B cell (primary cell): ENCODE results near the gene DTHD1. TPM values are rescaled to one million over a fixed set of nuclear protein-coding genes. Genes with fewer than 3 reads are reported as not detected.

ENCODE experiments used
- ATAC-seq: fragments of 200-7000 bp; cut with Tn5 transposase; one replicate; pipeline ENCODE4 v1.10.0; 2021; ENCODE audit warnings: low read depth, mild to moderate bottlenecking, moderate number of reproducible peaks, moderate library complexity
- CTCF ChIA-PET: fragments of 350-600 bp; sonication (Branson Sonifier 250); formaldehyde crosslinking; loops from one replicate; lab custom pipeline; 2021; ENCODE audit warnings: antibody characterized with exemption, inconsistent platforms; lab: Charles Lee
- POLR2A ChIA-PET: fragments of 350-600 bp; sonication (Branson Sonifier 250); formaldehyde crosslinking; loops from one replicate; lab custom pipeline; 2021; ENCODE audit warnings: antibody characterized with exemption; lab: Charles Lee
- DNase-seq: peaks from one replicate; pipeline ENCODE4 v3.0.0; 2013
- H2AFZ ChIP-seq: 2 replicates; pipeline ENCODE4 v1.6.1; 2012; ENCODE audit warnings: mild to moderate bottlenecking, low read depth, low read length; ENCODE audit not compliant: insufficient read depth, poor library complexity, severe bottlenecking
- H3K27ac ChIP-seq, 2 donors: 1 replicate in 1 of 2; 2 replicates in 1 of 2; pipeline ENCODE4 v1.5.1; 2012 to 2013; ENCODE audit warnings: low read length in 2 of 2, mild to moderate bottlenecking in 2 of 2, moderate library complexity in 1 of 2
- H3K27me3 ChIP-seq, 4 experiments: fragments of 200-600 bp in 1 of 4; sonication (generic) in 1 of 4; replicated peaks in 1 of 4; 1 replicate in 2 of 4; 2 replicates in 2 of 4; pipeline versions ENCODE4 v1.6.1 to v1.7.0; 2013 to 2016; ENCODE audit warnings: low read length in 3 of 4, mild to moderate bottlenecking in 2 of 4, mixed read lengths in 1 of 4, moderate library complexity in 1 of 4; ENCODE audit not compliant: insufficient read depth in 4 of 4, control insufficient read depth in 3 of 4; ENCODE audit errors: control extremely low read depth in 1 of 4
- H3K36me3 ChIP-seq, 2 experiments: replicated peaks in 1 of 2; 1 replicate in 1 of 2; 2 replicates in 1 of 2; pipeline versions ENCODE4 v1.6.1 to v1.7.1; 2013; ENCODE audit warnings: low read length in 1 of 2; ENCODE audit not compliant: insufficient read depth in 2 of 2, control insufficient read depth in 1 of 2; ENCODE audit errors: control extremely low read depth in 1 of 2, extremely low read depth in 1 of 2
- H3K4me1 ChIP-seq, 2 donors: fragments of 200-600 bp in 1 of 2; sonication (generic) in 1 of 2; 1 replicate in 1 of 2; 2 replicates in 1 of 2; pipeline versions ENCODE4 v1.5.1 to v1.6.1; 2013 to 2017; ENCODE audit warnings: low read length in 2 of 2; ENCODE audit not compliant: control insufficient read depth in 2 of 2, insufficient read depth in 2 of 2
- H3K4me2 ChIP-seq: replicated peaks from 2 replicates; pipeline ENCODE3; 2012; ENCODE audit warnings: mild to moderate bottlenecking, low read depth, low read length; ENCODE audit not compliant: poor library complexity, severe bottlenecking
- H3K4me3 ChIP-seq, 5 experiments: fragments of 200-600 bp in 1 of 5; sonication (generic) in 1 of 5; 1 replicate in 3 of 5; 2 replicates in 2 of 5; pipeline versions ENCODE4 v1.5.1 to v1.7.0; 2011 to 2016; ENCODE audit warnings: low read length in 4 of 5, mild to moderate bottlenecking in 4 of 5, low read depth in 2 of 5, control low read depth in 1 of 5, moderate library complexity in 1 of 5; ENCODE audit not compliant: insufficient read depth in 1 of 5; ENCODE audit errors: control extremely low read depth in 1 of 5, extremely low read depth in 1 of 5
- H3K79me2 ChIP-seq: fragments of 200-600 bp; sonication (generic); one replicate; pipeline ENCODE4 v1.6.0; 2016; ENCODE audit warnings: low read length; ENCODE audit not compliant: control insufficient read depth, insufficient read depth
- H3K9ac ChIP-seq: fragments of 200-600 bp; sonication (generic); 2 replicates; pipeline ENCODE4 v1.6.1; 2017; ENCODE audit warnings: mild to moderate bottlenecking, low read length, moderate library complexity
- H3K9me3 ChIP-seq, 3 donors: one replicate each; pipeline versions ENCODE4 v1.6.1 to v1.7.1; 2013; ENCODE audit warnings: low read length in 2 of 3; ENCODE audit not compliant: control insufficient read depth in 2 of 3, insufficient read depth in 1 of 3; ENCODE audit errors: control extremely low read depth in 1 of 3
- H4K20me1 ChIP-seq: 2 replicates; pipeline ENCODE4 v1.6.0; 2012; ENCODE audit warnings: mild to moderate bottlenecking, low read length; ENCODE audit not compliant: insufficient read depth, control insufficient read depth, poor library complexity, severe bottlenecking
- H3K27ac Mint-ChIP-seq: one replicate; pipeline ENCODE4 v1.8.0; 2021; ENCODE audit warnings: mixed read lengths
- H3K27me3 Mint-ChIP-seq: one replicate; pipeline ENCODE4 v1.8.0; 2021; ENCODE audit warnings: mixed read lengths
- H3K4me1 Mint-ChIP-seq: one replicate; pipeline ENCODE4 v1.8.0; 2021; ENCODE audit warnings: mixed read lengths
- H3K4me3 Mint-ChIP-seq: one replicate; pipeline ENCODE4 v1.8.0; 2021; ENCODE audit warnings: mixed read lengths
- H3K9me3 Mint-ChIP-seq: one replicate; pipeline ENCODE4 v1.8.0; 2022; ENCODE audit warnings: mixed read lengths; ENCODE audit not compliant: insufficient read depth
- EZH2 ChIP-seq: IDR thresholded peaks from 2 replicates; pipeline ENCODE4 v1.6.1; 2012; ENCODE audit warnings: borderline replicate concordance, low read depth, mild to moderate bottlenecking, moderate library complexity, low read length; ENCODE audit not compliant: insufficient read depth, poor library complexity, severe bottlenecking
- WGBS: methylation state at CpG from one replicate; pipeline ENCODE4 v1.1.5; 2013; ENCODE audit warnings: missing lambda C conversion rate; ENCODE audit not compliant: insufficient coverage; 5-methylcytosine and 5-hydroxymethylcytosine counted together
- intact Hi-C: fragments of 100-400 bp; cut with micrococcal nuclease; formaldehyde crosslinking; loops from one replicate; pipeline ENCODE4 v1.10.0; 2022
- polyA plus RNA-seq: library from polyadenylated mRNA; depleted of rRNA; stranded (reverse); fragments of >200 nt; gene quantifications from 2 replicates; pipeline ENCODE4 v1.2.3, GENCODE V29; 2012
- total RNA-seq, 2 donors: library from RNA; stranded (reverse); fragments of 120-200 nt in 1 of 2; gene quantifications; 1 replicate in 1 of 2; 2 replicates in 1 of 2; pipeline versions ENCODE4 v1.2.3 to v1.2.4, GENCODE V29; 2013 to 2022
- TF ChIP-seq, protein P1 (sequence below): fragments of 200-600 bp; IDR thresholded peaks from one replicate; pipeline ENCODE4 v1.8.0; 2022; ENCODE audit warnings: antibody characterized with exemption, mild to moderate bottlenecking

DTHD1 gene
- total and polyA plus RNA-seq, 2 donors (not counting 1 experiment from before 2014, with no cell fraction given), result 0.04 TPM; not detected in 1

DNA sequence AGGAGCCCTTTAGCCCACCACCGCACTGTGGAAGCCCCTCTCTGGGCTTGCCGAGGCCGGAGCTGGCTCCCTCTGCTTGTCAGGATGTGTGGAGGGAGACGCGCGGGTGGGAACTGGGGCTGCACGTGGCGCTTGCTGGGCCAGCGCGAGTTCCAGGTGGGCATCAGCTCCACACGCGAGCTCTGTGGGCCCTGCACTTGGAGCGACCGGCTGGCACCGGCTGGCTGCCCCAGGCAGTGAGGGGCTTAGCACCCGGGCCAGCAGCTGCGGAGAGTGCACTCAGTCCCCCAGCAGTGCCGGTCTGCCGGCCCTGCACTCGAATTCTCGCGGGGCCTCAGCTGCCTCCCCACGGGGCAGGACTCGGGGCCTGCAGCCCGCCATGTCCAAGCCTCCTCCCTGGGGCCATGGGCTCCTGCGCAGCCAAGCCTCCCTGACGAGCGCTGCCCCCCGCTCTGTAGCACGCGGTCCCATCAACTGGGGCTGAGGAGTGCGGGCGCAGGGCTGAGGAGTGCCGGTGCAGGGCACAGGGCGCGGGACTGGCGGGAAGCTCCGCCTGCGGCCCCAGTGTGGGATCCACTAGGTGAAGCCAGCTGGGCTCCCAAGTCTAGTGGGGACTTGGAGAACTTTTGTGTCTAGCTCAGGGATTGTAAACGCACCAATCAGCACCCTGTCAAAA, 93.6 kb downstream of the DTHD1 start:
- Histone ChIP-seq H3K27me3 (no peaks in the 10 kb centered on the region), H3K27ac (no peak overlapping the region), H3K36me3 (no peaks in the 10 kb centered on the region), H3K79me2 (no peaks in the 10 kb centered on the region), H4K20me1 (no peaks in the 10 kb centered on the region), H2AFZ (no peak overlapping the region), H3K4me1 (no peaks in the 10 kb centered on the region), H3K9me3 (peaks cover 3 to 25% (median 14%) of the 10 kb centered on the region in 3 donors), H3K4me2 (no peak overlapping the region), H3K4me3 (no peak overlapping the region), H3K9ac (no peak overlapping the region)
- no peak for TF ChIP-seq EZH2
- TF ChIP-seq, protein P1, sequence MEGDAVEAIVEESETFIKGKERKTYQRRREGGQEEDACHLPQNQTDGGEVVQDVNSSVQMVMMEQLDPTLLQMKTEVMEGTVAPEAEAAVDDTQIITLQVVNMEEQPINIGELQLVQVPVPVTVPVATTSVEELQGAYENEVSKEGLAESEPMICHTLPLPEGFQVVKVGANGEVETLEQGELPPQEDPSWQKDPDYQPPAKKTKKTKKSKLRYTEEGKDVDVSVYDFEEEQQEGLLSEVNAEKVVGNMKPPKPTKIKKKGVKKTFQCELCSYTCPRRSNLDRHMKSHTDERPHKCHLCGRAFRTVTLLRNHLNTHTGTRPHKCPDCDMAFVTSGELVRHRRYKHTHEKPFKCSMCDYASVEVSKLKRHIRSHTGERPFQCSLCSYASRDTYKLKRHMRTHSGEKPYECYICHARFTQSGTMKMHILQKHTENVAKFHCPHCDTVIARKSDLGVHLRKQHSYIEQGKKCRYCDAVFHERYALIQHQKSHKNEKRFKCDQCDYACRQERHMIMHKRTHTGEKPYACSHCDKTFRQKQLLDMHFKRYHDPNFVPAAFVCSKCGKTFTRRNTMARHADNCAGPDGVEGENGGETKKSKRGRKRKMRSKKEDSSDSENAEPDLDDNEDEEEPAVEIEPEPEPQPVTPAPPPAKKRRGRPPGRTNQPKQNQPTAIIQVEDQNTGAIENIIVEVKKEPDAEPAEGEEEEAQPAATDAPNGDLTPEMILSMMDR, result no peak
- no peak overlapping the region for H3K4me3 Mint-ChIP-seq
- ChIA-PET POLR2A (no interaction called here), CTCF (no interaction called here)
- ATAC-seq, result no peak
- no peaks in the 10 kb centered on the region for H3K4me1 Mint-ChIP-seq
- intact Hi-C loops, result no loop called here
- 97% methylated on average over 37 of the region's 40 CpGs for WGBS
- peaks cover 4% of the 10 kb centered on the region for H3K9me3 Mint-ChIP-seq
- no peak for DNase-seq
- peaks cover 3% of the 10 kb centered on the region for H3K27me3 Mint-ChIP-seq
- no peak overlapping the region for H3K27ac Mint-ChIP-seq

DNA sequence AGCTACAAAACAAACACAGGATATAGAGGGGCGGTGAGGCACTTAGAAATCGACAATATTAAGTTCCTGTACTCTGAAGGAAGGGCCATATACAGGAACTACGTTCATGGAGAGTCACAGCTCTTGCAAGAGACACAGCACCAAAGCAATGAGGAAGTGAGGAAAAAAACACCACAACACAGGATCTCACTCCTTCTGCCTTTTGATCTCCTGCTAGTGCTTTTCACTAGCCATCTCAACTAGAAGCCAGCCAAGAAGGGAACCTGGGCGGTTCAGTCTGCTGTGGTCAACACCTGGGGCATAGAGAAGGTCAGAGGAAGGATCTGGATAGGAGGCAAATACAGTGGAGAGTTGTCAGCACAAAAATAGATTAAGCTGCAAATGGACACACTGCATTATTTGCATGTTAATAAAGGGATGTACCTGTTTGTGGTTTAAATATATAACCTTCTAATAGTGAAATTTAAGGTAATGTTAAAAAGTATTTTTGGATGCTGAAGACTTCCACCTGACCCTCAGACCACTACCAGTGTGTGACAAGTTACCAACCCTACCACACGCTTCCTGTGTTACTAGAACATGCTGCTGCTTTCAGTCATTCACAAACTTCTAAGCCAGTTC, 104.6 kb downstream of the DTHD1 start:
- CTCF ChIA-PET, result interaction anchor here (0.7 to 3.0 kb wide), 2 partner anchors 13 to 142 kb away, joined by 3 to 32 read pairs; partner anchors contain the start of gene ARAP2
- no peaks in the 10 kb centered on the region for H3K27me3 Mint-ChIP-seq
- Histone ChIP-seq H3K4me2 (peak overlapping the region; percentile 62), H3K27me3 (no peaks in the 10 kb centered on the region), H3K9ac (peak overlapping the region; percentile 5), H3K36me3 (no peaks in the 10 kb centered on the region), H3K4me3 (peak overlapping the region in 3 of 5 experiments; percentile 14 to 25 (median 15)), H2AFZ (peak overlapping the region; percentile 61), H3K9me3 (no peaks in the 10 kb centered on the region), H3K27ac (peak overlapping the region; percentile 51 to 67), H3K79me2 (no peaks in the 10 kb centered on the region), H3K4me1 (peaks cover 15% of the 10 kb centered on the region in 2 donors), H4K20me1 (no peaks in the 10 kb centered on the region)
- WGBS, result 0% methylated on average over 2 of the region's 5 CpGs
- POLR2A ChIA-PET, result no interaction called here
- DNase-seq (peak; percentile 77), ATAC-seq (peak; percentile 91)
- TF ChIP-seq, protein P1, result no peak
- no peak for TF ChIP-seq EZH2
- intact Hi-C loops, result loop anchor here (2.0 kb wide), 1 partner anchor 15 kb away; no protein-coding TSS in a partner anchor
- no peaks in the 10 kb centered on the region for H3K9me3 Mint-ChIP-seq
- peak overlapping the region; percentile 89 for H3K27ac Mint-ChIP-seq
- peak overlapping the region; percentile 71 for H3K4me3 Mint-ChIP-seq
- peaks cover 18% of the 10 kb centered on the region for H3K4me1 Mint-ChIP-seq
